ENCODE results near the gene CELSR2.

Gene CELSR2

GRCh38 chr1:109231066-109231465 is 18.3 kb upstream of the CELSR2 start:
- DNase-seq (ENCODE audit: low read depth in 2 of 2): no peak

GRCh38 chr1:109235137-109235536 is 14.2 kb upstream of the CELSR2 start:
- no peak for DNase-seq (ENCODE audit: low read depth in 2 of 2)

GRCh38 chr1:109237512-109237911 is 11.8 kb upstream of the CELSR2 start:
- DNase-seq (ENCODE audit: low read depth in 2 of 2): no peak

- no peak for DNase-seq (ENCODE audit: low read depth in 2 of 2)
These were observed 11.0 kb upstream of the CELSR2 start for GRCh38 chr1:109238382-109238781.

GRCh38 chr1:109239047-109239408 is 10.3 kb upstream of the CELSR2 start:
- DNase-seq (ENCODE audit: low read depth in 2 of 2): no peak

- DNase-seq (ENCODE audit: low read depth in 2 of 2): no peak
These were observed 9.8 kb upstream of the CELSR2 start for GRCh38 chr1:109239409-109240068.

GRCh38 chr1:109240158-109241152 is 8.9 kb upstream of the CELSR2 start:
- DNase-seq (ENCODE audit: low read depth in 2 of 2): peak; percentile 47 to 49

- no peak for DNase-seq (ENCODE audit: low read depth in 2 of 2)
These were observed 8.0 kb upstream of the CELSR2 start for GRCh38 chr1:109241344-109241743.

GRCh38 chr1:109241841-109242345 is 7.4 kb upstream of the CELSR2 start:
- no peak for DNase-seq (ENCODE audit: low read depth in 2 of 2)

GRCh38 chr1:109242387-109242786 is 7.0 kb upstream of the CELSR2 start:
- no peak for DNase-seq (ENCODE audit: low read depth in 2 of 2)

- no peak for DNase-seq (ENCODE audit: low read depth in 2 of 2)
These were observed 6.1 kb upstream of the CELSR2 start for GRCh38 chr1:109243221-109243620.

- no peak for DNase-seq (ENCODE audit: low read depth in 2 of 2)
These were observed 5.3 kb upstream of the CELSR2 start for GRCh38 chr1:109243860-109244552.

- DNase-seq (ENCODE audit: low read depth in 2 of 2): no peak
These were observed 3.2 kb upstream of the CELSR2 start for GRCh38 chr1:109246141-109246551.

- DNase-seq (ENCODE audit: low read depth in 2 of 2): no peak
These were observed 1.7 kb upstream of the CELSR2 start for GRCh38 chr1:109247401-109248365.

GRCh38 chr1:109248444-109248796 is 919 bp upstream of the CELSR2 start:
- DNase-seq (ENCODE audit: low read depth in 2 of 2): no peak

- DNase-seq (ENCODE audit: low read depth in 2 of 2): no peak
These were observed 489 bp downstream of the CELSR2 start for GRCh38 chr1:109249654-109250401.

GRCh38 chr1:109250454-109251276 is 1.3 kb downstream of the CELSR2 start:
- DNase-seq (ENCODE audit: low read depth in 2 of 2): no peak

- no peak for DNase-seq (ENCODE audit: low read depth in 2 of 2)
These were observed 2.2 kb downstream of the CELSR2 start for GRCh38 chr1:109251277-109252166.

Measured in fibroblast of skin of left biceps (primary cell).